Left kidney (tissue), 8 donors: Measurements from ENCODE around the gene ZBTB34. TPM values are rescaled to one million over a fixed set of nuclear protein-coding genes. Genes with fewer than 3 reads are reported as not detected.
"Not testable (repeated sequence)": the region's sequence is repeated elsewhere in the genome, so short reads cannot be mapped to it uniquely, and the experiment has no call there.

ENCODE experiments used
- DNase-seq: peaks from one replicate; pipeline ENCODE4 v3.0.0-alpha.2; 2013
- long read RNA-seq, 8 donors: transcript quantifications; one replicate each; lab custom pipeline, GENCODE V29; 2026
- polyA plus RNA-seq: library from polyadenylated mRNA; unstranded; fragments of 120-200 nt; gene quantifications from one replicate; pipeline ENCODE4 v1.2.1, GENCODE V29; 2013; ENCODE audit not compliant: insufficient read length

Gene ZBTB34, protein sequence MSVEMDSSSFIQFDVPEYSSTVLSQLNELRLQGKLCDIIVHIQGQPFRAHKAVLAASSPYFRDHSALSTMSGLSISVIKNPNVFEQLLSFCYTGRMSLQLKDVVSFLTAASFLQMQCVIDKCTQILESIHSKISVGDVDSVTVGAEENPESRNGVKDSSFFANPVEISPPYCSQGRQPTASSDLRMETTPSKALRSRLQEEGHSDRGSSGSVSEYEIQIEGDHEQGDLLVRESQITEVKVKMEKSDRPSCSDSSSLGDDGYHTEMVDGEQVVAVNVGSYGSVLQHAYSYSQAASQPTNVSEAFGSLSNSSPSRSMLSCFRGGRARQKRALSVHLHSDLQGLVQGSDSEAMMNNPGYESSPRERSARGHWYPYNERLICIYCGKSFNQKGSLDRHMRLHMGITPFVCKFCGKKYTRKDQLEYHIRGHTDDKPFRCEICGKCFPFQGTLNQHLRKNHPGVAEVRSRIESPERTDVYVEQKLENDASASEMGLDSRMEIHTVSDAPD
- polyA plus RNA-seq = 23.1 TPM
- long read RNA-seq, donor 1, full-length matches to known transcripts = 27 of 27 reads
- long read RNA-seq, donor 1, partial matches to known transcripts = 0 of 27 reads
- long read RNA-seq, donor 1, other reads (novel, unspliced or antisense) = 0 of 27 reads
- long read RNA-seq, donor 2, full-length matches to known transcripts = 29 of 29 reads
- long read RNA-seq, donor 2, partial matches to known transcripts = 0 of 29 reads
- long read RNA-seq, donor 2, other reads (novel, unspliced or antisense) = 0 of 29 reads
- long read RNA-seq, donor 3, full-length matches to known transcripts = 26 of 26 reads
- long read RNA-seq, donor 3, partial matches to known transcripts = 0 of 26 reads
- long read RNA-seq, donor 3, other reads (novel, unspliced or antisense) = 0 of 26 reads
- long read RNA-seq, donor 4, full-length matches to known transcripts = 4 of 4 reads
- long read RNA-seq, donor 4, partial matches to known transcripts = 0 of 4 reads
- long read RNA-seq, donor 4, other reads (novel, unspliced or antisense) = 0 of 4 reads
- long read RNA-seq, donor 5, full-length matches to known transcripts = 17 of 17 reads
- long read RNA-seq, donor 5, partial matches to known transcripts = 0 of 17 reads
- long read RNA-seq, donor 5, other reads (novel, unspliced or antisense) = 0 of 17 reads
- long read RNA-seq, donor 6, full-length matches to known transcripts = 17 of 17 reads
- long read RNA-seq, donor 6, partial matches to known transcripts = 0 of 17 reads
- long read RNA-seq, donor 6, other reads (novel, unspliced or antisense) = 0 of 17 reads
- long read RNA-seq, donor 7, full-length matches to known transcripts = 28 of 28 reads
- long read RNA-seq, donor 7, partial matches to known transcripts = 0 of 28 reads
- long read RNA-seq, donor 7, other reads (novel, unspliced or antisense) = 0 of 28 reads
- long read RNA-seq, donor 8, full-length matches to known transcripts = 10 of 10 reads
- long read RNA-seq, donor 8, partial matches to known transcripts = 0 of 10 reads
- long read RNA-seq, donor 8, other reads (novel, unspliced or antisense) = 0 of 10 reads

DNA sequence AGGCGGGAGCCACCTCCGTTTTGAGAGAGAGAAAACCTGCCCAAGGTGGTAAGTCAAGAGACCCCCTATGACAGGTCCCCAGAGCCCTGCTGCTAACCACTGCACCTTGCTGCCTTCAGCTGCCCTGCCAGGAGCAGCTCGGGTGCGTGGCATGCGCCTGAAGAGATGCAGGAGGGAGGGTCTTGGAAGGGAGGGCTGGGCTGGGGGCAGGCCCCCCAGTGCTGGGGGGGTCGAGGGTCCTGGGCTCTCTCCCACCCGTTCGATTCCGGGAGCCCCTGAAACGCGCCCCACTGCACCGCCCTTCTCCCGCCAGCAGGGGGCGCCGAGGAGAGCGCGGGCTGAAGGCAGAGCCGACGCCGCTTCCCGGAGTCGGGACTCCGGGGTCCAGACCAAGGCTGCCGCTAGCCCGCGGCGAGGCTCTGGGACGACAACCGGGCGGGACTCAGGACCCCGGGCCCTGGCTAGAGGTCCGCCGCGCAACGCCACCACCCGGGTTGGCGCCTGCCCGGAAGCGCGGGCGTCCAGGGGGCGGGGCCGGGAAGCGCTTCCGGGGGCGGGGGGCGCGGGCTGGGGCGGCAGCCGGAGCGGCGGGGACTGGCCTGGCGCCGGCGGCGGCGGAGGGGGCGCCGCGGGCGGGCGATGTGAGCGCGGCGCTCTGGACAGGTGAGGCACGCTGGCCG, at the start of gene ZBTB34:
TSS of gene ZBTB34 (plus strand) at position 563 of the 680 bp plus-strand sequence. CDS start 18,761 bp downstream, outside the sequence.
- peak; percentile 59 for DNase-seq

DNA sequence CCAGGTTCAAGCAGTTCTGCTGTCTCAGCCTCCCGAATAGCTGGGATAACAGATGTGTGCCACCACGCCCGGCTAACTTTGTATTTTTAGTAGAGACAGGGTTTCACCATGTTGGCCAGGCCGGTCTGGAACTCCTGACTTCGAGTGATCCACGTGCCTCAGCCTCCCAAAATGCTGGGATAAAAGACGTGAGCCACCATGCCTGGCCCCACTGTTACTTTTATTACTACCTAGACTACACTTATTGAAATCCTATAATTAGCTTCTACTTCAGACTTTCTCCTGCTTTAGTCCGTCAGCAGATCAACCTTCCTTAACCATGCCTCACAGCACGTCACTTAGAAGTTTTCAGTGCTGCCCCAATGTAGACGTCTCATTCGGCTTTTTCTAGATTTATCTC, 47.4 kb upstream of the ZBTB34 start:
- no peak for DNase-seq

DNA sequence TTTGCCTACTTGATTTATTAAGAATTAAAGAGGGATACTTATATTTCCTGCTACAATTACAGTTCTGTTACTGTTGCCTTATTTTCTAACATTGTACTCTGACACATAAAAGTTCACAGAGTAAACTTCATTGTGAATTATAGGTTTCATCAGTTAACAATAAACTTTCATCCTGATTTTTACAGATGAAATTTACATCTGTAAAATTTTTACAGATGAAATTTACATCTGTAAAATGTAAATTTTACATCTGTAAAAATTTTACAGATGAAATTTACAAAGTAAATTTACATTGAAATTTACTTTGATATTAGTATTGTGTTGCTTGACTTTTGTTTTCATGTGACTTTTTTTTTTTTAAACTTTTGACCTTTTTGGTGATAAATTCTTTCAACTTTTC, 46.3 kb upstream of the ZBTB34 start:
- no peak for DNase-seq

DNA sequence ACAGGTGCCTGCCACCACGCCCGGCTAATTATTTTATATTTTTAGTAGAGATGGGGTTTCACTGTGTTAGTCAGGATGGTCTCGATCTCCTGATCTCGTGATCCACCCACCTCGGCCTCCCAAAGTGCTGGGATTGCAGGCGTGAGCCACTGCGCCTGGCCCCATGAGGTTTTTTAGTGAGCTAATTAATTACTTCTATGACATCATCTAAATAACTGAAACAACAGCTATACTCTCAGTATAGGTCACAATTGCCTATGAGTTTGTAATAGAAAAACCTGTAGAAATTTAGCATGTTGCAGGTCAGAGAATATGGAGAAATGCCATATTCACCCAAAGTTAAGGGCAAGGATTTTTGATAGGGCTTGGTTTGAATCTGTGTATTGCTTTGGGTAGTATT, 42.8 kb upstream of the ZBTB34 start:
- not testable (repeated sequence) for DNase-seq

DNA sequence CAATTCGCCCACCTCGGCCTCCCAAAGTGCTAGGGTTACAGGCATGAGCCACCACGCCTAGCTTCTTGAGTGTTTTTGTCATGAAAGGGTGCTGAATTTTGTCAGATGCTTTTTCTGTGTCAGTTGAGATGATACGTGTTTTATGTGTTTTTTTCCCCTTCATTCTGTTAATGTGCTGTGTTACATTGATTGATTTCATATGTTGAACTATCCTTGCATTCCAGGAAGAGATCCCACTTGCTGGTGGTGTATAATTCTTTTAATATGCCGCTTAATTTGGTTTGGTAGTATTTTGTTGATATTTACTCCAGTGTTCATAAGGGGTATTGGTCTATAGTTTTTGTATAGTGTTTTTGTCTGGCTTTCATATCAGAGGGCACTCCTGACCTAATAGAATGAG, 42.0 kb upstream of the ZBTB34 start:
- DNase-seq = no peak

DNA sequence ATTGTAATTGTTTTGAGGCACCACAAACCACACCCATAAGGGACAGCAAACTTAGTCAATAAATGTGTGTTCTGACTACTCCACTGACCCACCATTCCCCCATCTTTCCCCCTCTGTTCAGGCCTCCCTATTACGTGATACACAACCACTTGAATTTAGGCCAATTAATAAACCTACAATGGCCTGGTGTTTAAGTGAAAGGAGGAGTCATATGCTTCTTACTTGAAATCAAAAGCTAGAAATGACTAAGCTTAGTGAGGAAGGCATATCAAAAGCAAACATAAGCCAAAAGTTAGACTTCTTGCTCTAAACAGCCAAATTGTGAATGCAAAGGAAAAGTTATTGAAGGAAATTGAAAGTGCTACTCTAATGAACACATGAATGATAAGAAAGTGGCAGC, 41.0 kb upstream of the ZBTB34 start:
- DNase-seq = no peak

DNA sequence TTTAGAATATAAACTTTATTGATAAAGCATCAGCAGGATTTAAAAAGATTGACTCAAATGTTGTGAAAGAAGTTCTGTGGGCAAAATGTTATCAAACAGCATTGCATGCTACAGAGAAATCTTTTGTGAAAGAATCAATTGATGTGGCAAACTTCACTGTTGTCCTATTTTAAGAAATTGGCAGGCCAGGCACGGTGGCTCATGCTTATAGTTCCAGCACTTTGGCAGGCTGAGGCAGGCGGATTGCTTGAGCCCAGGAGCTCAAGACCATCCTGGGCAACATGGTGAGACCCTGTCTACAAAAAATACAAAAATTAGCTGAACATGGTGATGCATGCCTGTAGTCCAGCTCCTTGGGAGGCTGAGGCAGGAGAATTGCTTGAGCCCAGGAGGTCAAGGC, 38.2 kb upstream of the ZBTB34 start:
- DNase-seq = no peak

DNA sequence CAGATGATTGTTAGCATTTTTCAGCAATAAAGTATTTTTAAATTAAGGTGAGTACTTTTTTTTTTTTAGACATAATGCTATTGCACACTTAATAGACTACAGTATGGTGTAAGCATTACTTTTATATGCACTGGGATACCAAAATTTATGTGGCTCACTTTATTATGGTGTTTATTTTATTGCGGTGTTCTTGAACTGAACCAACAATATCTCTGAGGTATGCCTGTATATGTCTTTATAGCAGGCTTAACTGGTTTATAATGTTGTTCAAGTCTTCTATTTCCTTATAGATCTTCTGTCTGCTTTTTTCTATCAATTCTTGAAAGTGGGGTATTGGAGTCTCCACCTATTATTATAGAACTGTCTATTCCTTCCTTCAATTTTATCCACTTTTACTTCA, 37.6 kb upstream of the ZBTB34 start:
- DNase-seq = no peak

DNA sequence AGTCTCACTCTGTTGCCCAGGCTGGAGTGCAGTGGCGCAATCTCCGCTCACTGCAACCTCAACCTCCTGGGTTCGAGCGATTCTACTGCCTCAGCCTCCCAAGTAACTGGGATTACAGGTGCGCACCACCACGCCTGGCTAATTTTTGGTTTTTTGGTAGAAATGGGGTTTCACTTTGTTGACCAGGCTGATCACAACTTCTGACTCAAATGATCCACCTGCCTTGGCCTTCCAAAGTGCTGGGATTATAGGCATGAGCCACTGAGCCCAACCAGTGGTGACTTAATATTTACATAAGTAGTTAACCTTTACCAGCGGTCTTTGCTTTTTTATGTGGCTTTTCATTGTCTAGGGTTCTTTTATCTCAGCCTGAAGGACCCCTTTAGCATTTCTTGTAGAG, 36.4 kb upstream of the ZBTB34 start:
- DNase-seq = not testable (repeated sequence)

DNA sequence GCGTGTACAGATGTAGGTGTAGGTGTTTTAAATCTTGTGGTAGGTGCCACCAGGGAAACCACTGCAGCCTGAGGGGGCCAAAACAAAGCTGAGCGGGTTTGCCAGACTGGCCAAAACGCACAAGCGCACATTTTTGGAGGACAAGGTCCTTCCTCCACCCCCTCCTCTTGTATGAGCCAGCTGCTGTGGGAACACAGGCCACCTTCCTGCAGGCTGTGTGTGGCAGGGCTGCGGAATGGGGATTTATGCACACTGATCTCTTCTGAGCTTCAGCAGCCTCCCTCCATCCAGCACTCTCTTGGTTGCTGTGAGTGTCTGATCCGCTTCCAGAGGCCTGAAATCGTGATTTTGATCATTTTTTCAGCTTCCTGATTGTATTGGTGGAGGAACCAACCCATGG, 33.2 kb upstream of the ZBTB34 start:
- DNase-seq = no peak

DNA sequence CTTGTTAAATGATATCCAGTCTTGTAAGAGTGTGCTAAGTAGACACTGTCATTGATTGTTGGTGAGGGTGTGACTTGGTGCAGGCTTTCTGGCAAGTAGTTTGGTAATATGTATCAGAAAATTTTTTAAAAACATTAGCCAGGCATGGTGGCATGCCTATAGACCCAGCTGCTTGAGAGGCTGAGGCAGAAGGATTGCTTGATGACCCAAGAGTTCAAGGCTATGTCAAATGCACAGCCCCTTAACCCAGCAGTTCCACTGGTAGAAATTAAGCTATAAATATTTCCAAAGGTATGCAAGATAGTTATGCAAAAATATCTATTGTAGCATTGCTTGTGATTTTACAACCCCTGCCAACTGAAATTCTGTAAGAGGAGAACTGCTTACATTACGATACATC, 31.4 kb upstream of the ZBTB34 start:
- no peak for DNase-seq

DNA sequence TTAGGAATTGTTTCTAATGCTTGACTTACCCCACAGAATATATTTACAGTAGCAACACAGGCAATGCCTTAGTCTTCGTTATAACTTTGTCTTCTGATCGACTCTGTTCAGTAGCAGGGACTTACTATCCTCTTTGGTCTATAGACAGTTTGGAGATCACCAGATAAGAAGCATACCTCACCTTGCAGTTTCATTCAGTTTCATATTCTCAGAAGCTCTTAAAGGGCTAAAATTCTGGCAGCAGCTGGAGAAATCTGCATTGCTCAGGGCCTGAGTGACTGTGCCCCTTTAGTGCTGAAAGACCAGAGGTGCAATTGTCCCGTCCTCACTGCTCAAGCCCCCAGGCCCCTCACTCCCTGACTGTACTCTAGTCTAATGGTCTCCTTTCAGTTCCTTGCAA, 29.6 kb upstream of the ZBTB34 start:
- no peak for DNase-seq

DNA sequence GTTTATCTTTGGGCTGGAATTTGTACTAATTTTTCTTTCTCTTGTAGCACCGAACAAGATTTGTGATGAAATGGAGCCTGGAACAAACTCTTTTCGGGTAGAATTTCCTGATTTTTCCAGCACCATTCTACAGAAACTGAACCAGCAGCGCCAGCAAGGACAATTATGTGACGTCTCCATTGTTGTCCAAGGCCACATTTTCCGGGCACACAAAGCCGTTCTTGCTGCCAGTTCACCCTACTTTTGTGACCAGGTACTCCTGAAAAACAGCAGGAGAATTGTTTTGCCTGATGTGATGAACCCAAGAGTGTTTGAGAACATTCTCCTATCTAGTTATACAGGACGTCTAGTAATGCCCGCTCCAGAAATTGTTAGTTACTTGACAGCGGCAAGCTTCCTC, 28.0 kb upstream of the ZBTB34 start:
- DNase-seq = no peak

DNA sequence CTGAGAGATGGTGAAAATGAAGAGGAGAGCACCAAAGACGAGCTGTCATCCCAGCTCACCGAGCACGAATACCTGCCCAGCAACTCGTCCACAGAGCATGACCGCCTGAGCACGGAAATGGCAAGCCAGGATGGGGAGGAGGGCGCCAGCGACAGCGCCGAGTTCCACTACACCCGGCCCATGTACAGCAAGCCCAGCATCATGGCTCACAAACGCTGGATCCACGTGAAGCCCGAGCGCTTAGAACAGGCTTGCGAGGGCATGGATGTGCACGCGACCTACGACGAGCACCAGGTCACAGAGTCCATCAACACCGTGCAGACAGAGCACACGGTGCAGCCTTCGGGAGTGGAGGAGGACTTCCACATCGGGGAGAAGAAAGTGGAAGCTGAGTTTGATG, 27.4 kb upstream of the ZBTB34 start:
- no peak for DNase-seq

DNA sequence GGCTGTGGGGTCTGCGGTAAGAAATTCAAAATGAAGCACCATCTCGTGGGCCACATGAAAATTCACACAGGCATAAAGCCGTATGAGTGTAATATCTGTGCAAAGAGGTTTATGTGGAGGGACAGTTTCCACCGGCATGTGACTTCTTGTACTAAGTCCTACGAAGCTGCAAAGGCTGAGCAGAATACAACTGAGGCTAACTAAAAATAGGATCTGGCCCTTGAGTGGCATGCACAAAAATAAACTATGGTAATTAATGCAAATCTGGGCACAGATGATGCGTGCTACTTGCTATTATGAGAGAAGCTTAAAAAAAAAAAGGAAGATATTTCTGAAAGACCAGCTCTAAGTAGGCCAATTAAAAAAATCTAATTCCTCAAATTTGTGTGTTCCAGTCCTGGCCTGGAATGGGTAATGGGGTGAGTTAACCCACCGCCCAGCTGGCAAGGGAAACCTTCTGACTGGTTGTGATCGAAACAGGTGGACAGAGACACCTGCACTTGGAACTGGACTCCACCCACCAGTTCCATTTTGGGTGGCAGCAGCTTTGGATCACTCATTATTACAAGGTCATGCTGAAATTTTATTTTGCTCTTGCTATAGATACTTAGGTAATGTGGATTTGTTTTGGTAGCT, 26.6 kb upstream of the ZBTB34 start:
- no peak for DNase-seq

DNA sequence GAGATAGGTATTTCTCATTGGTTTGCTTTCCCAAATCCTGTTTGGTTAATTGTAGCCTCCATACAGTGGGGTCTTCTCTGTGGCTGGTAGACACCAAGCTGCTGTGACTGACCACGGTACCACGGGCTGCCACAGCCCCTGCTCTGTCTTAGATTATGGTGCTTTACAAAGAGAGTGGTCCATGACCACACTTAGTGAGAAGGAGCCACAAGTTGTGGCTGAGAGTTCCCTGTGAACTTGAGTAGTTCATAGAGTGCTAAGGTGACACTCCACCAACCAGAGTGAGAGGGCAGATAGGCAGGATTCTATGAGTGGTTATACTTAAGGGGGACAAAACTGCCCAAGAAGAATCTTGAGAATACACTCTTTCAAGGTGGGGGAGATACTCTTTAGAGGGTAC, 25.8 kb upstream of the ZBTB34 start:
- DNase-seq = no peak

DNA sequence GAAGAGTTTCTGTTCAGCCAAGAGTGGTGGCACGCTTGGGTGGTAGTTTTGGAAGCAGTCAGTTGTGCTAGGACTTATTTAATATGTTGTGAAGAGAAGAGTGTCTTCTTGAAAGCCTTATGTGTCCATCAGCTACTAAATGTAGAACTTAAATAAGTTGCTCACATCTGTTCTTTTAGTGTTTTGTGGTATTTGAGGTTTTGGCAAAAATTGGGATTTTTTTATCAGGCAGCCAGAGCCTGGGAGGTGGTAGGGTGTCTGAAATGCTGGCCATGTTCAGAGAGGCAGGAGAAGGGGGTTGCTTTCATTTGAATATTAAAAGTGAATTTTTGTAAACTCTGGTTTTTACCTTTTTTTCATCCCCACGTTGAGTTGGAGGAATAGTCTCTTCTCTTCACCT, 24.2 kb upstream of the ZBTB34 start:
- no peak for DNase-seq

DNA sequence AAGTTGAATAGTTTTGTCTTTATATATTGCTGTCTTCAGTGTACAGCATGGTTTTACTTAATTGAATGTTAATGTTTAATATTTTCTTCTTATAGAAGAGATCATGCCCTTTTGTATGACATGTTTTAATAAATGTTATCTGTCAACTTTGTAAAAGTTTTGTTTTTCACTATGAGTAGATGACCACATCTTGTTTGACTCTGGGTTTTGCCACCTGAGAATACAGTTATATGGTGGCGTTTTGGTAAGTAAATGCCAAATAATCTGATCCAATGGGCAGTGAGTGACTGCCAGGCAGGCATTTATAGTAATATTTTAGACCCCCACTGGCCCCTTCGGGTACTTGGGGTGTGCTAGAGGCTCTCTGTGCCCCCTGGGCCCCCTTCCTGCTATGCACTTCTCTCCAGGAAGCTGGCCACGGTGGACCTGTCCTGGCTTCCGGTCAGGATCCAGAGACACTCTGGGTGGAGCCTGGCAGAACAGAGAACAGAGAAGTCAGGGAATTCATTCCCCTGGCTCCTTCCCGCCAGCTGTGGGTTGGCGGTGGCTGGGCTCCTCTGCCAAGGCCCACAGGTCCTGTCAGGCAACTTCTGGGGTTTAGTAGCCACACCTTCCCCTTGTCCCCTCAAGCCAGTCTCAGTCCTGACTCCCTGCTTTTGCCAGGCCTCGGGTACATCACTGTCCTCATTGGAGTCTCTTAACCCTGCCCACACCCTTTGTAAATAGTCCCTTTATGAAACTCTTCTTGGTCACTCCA, 22.2 kb upstream of the ZBTB34 start:
- DNase-seq = no peak

DNA sequence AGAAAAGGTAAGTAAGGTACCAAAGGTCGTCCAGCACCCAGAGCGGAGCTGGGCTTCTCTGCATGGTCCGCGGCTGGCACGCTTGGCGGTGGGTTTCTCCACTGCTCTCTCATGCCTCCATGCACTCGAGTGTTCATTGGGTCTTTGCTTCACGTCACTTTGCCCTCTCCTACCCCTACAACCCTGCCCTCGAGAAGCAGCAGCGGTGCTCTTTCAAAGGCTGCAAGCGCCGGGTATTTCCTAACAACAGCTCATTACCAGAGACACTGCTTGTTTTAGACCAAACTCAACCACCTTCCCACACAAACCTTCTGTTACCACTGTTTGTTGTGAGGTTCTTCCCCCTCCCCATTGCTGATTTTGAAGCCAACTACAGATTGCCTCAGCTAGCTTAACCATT, 21.5 kb upstream of the ZBTB34 start:
- DNase-seq = no peak

DNA sequence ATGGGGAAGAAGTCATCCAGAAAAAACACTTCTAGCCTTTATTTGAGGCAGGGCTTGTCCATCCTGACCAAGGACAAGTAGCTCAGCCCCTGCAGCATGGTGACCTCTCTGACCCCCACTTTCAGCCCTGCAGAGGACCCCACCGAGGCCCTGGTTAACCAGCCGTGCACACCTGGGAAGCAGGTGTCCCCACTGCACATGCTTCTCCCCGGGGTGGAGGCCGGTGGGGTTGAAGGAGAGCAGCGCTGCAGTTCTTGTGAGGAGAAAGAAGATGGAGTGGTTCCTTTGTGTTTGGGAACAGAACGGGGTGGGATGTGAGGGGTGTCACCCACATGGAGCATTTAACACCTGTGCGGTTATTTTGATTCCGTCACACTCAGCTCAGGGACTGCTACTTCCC, 21.1 kb upstream of the ZBTB34 start:
- DNase-seq = no peak
